ENCODE results near the gene TNP2.
A peak's percentile ranks its signal among the peaks of the same experiment; 100 is the strongest.

DNA sequence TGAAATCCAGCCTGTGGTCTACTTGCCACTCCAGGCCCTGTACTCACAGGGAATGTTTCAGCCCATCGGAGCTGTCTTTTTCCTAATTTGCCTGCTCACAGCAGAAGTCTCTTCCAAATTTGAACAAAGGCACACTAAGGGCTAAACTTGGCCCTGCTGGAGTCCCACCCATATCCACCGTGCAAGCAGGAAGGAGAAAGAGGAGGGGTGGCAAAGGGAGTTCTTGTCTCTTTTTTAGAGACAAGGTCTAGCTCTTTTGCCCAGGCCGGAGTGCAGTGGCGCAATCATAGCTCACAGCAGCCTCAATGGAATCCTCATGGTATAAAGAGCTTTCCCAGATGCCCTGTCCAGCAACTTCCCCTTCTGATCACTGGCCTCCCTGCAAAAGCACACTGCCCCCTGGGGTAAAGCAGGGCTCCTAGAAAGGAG, 14.7 kb upstream of the TNP2 start:
- TF ChIP-seq, protein P1, sequence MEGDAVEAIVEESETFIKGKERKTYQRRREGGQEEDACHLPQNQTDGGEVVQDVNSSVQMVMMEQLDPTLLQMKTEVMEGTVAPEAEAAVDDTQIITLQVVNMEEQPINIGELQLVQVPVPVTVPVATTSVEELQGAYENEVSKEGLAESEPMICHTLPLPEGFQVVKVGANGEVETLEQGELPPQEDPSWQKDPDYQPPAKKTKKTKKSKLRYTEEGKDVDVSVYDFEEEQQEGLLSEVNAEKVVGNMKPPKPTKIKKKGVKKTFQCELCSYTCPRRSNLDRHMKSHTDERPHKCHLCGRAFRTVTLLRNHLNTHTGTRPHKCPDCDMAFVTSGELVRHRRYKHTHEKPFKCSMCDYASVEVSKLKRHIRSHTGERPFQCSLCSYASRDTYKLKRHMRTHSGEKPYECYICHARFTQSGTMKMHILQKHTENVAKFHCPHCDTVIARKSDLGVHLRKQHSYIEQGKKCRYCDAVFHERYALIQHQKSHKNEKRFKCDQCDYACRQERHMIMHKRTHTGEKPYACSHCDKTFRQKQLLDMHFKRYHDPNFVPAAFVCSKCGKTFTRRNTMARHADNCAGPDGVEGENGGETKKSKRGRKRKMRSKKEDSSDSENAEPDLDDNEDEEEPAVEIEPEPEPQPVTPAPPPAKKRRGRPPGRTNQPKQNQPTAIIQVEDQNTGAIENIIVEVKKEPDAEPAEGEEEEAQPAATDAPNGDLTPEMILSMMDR (IDR thresholded peaks at IDR 0.05) = no peak
- TF ChIP-seq SIN3A (IDR thresholded peaks at IDR 0.05; ENCODE audit: borderline replicate concordance, insufficient read depth, low read depth, low read length) = no peak
- TF ChIP-seq TCF7L2 (IDR thresholded peaks at IDR 0.05; ENCODE audit: low read depth, low read length) = no peak
- TF ChIP-seq, protein P2, sequence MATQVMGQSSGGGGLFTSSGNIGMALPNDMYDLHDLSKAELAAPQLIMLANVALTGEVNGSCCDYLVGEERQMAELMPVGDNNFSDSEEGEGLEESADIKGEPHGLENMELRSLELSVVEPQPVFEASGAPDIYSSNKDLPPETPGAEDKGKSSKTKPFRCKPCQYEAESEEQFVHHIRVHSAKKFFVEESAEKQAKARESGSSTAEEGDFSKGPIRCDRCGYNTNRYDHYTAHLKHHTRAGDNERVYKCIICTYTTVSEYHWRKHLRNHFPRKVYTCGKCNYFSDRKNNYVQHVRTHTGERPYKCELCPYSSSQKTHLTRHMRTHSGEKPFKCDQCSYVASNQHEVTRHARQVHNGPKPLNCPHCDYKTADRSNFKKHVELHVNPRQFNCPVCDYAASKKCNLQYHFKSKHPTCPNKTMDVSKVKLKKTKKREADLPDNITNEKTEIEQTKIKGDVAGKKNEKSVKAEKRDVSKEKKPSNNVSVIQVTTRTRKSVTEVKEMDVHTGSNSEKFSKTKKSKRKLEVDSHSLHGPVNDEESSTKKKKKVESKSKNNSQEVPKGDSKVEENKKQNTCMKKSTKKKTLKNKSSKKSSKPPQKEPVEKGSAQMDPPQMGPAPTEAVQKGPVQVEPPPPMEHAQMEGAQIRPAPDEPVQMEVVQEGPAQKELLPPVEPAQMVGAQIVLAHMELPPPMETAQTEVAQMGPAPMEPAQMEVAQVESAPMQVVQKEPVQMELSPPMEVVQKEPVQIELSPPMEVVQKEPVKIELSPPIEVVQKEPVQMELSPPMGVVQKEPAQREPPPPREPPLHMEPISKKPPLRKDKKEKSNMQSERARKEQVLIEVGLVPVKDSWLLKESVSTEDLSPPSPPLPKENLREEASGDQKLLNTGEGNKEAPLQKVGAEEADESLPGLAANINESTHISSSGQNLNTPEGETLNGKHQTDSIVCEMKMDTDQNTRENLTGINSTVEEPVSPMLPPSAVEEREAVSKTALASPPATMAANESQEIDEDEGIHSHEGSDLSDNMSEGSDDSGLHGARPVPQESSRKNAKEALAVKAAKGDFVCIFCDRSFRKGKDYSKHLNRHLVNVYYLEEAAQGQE (IDR thresholded peaks at IDR 0.05; ENCODE audit: insufficient read depth in 1 of 2, low read depth in 2 of 2, low read length in 1 of 2) = 0 out of 4 replicates have a peak, but pooled peaks of 1 of the 2 experiments have one; percentile 16
- no peak for TF ChIP-seq POLR2AphosphoS5 (IDR thresholded peaks at IDR 0.05; ENCODE audit: low read depth, low read length)

Data from Panc1 (cell line).